ENCODE measurements around the gene NDUFB2.
A peak's percentile ranks its signal among the peaks of the same experiment; 100 is the strongest.
"Not testable (repeated sequence)": the region's sequence is repeated elsewhere in the genome, so short reads cannot be mapped to it uniquely, and the experiment has no call there.

The NDUFB2 gene

DNA sequence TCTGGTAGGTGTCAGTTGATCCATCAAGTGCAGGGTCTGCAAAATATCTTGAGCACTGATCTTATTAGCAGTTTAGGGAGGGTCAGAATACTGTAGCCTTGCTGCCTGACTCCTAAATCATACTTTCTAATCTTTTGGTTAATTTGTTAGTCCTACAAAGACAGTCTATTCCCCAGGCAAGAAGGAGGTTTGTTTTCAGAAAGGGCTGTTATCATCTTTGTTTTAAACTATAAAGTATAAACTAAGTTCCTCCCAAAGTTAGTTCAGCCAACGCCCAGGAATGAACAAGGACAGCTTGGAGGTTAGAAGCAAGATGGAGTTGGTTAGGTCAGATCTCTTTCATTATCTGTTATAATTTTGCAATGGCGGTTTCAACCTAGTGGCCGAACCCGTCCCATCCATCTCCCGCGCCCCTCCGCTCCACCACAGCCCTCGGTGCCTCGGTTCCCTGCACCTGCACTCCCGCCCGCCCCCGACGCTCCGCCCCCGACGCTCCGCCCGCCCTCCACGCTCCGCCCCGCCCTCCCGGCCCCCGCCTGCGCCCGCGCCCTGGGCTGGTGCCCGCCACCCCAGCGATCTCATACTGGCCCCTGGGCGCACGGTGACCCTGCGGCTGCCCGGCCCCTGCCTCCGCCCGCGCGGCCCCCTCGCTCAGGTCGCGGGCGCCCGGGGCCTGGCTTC, 24.0 kb upstream of the NDUFB2 start, which contains the start of gene ADCK2:
TSS of gene ADCK2 (plus strand) at position 564 of the 681 bp plus-strand sequence. CDS start 386 bp downstream, outside the sequence.
- DNase-seq (ENCODE audit: low read depth in 2 of 2), result peak; percentile 23 to 47

DNA sequence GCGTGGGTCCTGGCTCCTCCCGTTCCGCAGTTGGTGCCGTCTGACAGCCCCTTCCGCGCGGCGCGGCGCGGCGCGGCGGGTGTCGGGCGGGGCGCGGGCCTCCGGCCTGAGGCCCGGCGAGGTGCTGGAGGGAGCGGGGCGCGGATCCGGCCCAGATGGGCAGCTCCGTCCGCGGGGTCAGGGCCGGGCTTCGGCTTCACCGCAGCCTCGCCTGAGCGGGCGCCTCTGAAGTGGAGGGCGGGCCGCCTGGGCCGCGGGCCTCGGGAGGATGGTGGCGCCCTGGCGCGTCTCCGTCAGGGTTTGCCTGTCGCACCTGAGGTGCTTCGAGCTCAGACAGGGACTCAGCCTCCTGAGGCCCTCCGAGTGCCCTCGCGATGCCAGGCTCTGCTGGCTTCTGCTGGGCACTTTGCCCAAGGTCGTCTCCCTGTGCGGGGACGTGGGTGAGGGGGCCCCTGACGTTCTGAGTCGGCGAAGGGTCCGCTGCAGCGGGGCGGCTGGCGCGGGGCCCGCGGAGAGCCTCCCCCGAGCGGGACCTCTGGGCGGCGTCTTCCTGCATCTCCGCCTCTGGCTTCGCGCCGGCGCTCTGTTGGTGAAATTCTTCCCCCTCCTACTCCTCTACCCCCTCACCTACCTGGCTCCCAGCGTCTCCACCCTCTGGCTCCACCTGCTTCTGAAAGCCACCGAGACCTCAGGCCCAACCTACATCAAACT, 23.3 kb upstream of the NDUFB2 start:
- peak; percentile 9 to 11 for DNase-seq (ENCODE audit: low read depth in 2 of 2)

DNA sequence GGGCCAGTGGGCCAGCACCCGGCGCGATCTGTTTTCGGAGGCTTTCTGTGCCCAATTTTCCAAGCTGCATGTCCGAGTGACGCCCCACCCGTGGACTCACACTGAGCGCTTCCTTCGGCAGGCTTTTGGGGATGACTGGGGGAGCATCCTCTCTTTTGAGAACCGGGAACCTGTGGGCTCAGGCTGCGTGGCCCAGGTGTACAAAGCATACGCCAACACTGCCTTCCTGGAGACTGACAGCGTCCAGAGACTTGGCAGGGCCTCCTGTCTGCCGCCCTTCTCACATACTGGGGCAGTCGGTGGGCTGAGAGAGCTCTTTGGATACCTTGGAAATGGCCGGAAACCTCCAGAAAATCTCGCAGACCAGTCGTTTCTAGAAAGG, 22.7 kb upstream of the NDUFB2 start:
- no peak for DNase-seq (ENCODE audit: low read depth in 2 of 2)

DNA sequence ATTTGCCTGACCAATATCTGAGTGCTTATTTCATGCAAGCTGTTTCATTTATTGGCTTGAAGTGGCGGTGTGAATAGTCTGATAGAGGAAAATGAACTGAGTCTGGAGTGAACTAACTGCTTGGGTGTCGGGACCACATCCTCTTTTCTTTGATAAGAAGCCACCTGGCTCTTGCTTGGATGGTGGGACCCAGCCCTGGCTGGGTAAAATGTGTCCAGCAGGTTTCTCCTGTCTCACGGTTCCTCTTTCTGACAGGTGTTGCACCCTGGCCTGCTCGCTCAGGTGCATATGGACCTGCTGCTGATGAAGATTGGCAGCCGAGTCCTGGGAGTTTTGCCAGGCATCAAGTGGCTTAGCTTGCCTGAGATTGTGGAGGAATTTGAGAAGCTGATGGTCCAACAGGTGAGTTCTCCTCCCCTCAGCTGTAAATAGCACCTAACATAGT, 22.1 kb upstream of the NDUFB2 start:
- DNase-seq (ENCODE audit: low read depth in 2 of 2), result no peak

DNA sequence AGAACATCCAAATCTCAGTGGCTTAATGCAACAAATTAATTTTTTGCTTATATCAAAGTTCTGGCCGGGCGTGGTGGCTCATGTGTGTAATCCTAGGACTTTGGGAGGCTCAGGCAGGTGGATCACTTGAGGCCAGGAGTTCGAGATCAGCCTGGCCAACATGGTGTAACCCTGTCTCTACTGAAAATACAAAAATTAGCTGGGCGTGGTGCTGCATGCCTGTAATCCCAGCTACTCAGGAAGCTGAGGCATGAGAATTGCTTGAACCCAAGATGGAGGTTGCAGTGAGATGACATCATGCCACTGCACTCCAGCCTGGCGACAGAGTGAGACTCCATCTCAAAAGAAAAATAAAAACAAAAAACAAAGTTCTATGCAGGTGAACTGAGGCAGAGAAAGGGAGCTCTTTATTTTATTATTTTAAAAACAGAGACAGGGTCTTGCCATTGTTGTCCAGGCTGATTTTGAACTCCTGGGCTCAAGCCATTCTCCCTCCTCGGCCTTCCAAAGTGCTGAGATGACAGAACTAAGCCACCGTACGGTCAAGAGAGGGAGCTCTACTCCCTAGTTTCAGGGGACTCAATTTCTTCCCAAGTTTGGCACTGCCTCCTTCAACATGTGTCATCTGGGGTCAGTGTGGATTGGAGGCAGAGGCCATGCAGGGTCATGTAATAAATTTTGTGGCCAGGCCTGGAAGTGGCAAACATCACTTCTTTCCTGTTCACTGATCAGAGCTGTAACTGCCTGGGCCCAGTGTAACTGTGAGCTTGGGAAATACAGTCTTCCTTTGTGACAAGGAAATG, 21.4 kb upstream of the NDUFB2 start:
- no peak for DNase-seq (ENCODE audit: low read depth in 2 of 2)

DNA sequence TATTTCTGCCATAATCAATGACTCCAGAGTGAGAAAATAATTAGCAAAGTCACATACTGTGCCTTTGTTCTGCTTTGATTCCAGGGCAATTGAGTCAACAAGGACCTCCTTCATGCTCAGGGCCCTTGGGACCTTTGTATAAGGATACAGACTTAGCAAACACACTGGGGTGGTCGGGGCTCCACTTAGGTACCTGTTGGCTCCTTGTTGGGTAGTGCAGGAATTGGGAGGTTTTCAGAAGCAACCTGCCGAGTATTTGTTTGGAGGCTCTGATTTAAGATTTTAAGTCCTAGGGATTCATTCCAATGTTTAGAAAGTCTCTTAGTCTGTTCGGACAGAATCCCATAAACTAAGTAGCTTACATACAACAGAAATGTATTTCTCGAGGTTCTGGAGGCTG, 20.8 kb upstream of the NDUFB2 start:
- DNase-seq (ENCODE audit: low read depth in 2 of 2), result no peak

DNA sequence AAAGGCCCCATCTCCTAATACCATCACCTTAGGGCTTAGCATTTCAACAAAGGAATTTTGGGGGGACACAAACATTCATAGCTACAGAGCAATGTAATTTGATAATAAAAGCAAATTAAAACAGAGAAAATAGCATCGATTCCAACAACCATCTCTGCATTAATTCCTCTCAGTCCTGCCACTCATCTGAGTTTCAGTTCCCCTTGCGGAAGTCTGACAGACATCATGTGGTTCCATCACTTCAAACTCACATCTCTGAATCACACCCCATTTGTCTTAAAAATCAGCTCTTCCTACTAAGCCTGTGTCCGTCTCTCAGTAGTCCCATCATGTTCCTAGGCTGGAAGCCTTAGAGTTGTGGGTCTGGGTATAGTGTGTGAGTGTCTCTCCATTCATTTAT, 20.2 kb upstream of the NDUFB2 start:
- no peak for DNase-seq (ENCODE audit: low read depth in 2 of 2)

DNA sequence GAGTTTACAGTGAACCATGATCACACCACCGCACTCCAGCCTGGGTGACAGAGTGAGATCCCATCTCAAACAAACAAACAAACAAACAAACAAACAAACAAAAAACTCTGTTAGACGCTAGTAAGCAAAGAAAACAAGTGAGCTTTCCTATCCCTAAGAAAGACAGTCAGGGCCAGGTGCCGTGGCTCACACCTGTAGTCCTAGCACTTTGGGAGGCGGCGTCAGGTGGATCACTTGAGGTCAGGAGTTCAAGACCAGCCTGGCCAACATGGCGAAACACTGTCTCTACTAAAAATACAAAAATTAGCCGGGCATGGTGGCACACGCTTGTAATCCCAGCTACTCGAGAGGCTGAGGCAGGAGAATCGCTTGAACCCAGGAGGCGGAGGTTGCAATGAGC, 19.6 kb upstream of the NDUFB2 start:
- DNase-seq (ENCODE audit: low read depth in 2 of 2), result not testable (repeated sequence)

DNA sequence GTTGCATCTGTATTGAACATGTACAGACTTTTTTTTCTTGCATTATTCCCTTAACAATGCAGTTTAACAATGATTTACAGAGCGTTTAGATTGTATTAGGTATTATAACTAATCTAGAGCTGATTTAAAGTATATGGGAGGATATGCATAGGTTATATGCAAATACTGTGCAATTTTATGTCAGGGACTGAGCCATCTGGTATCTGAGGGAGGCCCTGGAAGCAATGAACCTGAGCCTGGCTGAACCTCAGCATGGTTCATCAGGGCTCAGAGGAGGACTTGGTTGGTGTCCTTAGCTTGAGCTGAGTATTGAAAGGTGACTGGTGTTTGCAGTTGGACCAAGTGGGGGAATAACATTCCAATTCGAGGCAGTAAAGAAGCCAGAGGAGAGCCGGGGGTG, 19.0 kb upstream of the NDUFB2 start:
- no peak for DNase-seq (ENCODE audit: low read depth in 2 of 2)

DNA sequence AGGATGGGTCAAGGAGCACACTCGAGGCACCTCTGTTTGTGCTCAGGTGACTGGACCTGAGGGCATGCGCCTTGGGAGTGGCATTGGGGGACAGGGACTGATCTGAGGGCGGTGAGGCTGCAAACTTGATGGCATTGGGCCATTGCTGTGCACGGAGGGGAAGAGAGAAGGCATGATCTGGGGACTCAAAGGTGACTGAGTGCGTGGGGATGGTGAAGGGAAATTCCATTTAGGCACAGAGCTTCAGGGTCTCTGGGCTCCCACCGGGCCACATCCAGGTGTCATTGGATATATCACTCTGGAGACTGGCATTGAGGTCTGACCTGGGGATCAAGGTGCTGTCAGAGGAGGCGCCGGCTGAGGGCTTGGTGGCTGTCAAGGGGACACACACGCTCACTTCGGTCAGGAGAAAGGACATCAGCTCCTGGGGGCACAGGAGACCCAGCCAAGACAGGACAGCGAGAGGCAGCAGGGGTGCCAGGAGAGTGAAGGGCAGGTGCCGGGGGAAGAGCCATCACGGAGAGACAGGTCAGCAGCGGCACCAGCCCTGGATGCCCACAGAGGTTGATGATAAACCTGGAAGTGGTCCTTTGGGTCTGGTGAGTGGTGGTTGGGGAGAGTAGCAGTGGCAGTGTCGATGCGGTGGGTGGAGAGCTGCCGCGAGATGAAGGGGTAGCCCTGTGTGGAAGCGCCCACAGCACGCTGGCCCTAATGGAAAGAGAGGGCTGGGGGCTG, 18.3 kb upstream of the NDUFB2 start:
- DNase-seq (ENCODE audit: low read depth in 2 of 2), result no peak

DNA sequence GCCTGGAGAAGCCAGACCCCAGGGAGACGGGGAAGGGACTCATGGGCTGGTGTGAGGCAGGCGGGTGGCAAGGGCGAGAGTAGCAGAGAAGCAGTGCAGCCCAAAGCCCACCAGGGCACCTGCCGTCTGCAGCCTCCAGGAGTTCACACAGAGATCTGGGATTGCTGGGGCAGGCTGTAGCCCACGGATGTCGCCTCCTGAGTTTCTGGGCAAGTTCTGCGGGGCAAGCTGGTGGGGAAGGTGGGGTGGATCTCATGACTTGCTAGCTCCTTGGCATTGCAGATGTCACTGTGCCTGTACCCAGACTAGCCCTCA, 17.7 kb upstream of the NDUFB2 start:
- DNase-seq (ENCODE audit: low read depth in 2 of 2), result no peak

DNA sequence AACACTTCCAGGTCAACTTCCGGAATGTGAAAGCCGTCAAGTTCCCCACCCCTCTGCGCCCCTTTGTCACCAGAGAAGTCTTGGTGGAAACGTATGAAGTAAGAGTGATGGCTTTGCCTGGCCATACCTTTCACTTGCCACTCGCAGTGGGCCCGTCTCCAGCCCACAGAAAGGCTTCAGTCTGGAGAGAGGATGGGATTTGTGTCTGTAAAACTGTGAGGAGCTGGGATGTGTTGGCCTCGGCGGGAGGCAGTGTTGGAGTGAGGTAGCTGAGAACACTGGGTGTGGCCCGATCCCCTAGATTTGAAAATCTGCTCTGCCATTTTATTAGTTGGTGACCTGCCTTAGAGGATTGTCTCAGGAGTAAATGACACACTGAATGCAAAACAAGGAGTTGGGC, 17.3 kb upstream of the NDUFB2 start:
- no peak for DNase-seq (ENCODE audit: low read depth in 2 of 2)

DNA sequence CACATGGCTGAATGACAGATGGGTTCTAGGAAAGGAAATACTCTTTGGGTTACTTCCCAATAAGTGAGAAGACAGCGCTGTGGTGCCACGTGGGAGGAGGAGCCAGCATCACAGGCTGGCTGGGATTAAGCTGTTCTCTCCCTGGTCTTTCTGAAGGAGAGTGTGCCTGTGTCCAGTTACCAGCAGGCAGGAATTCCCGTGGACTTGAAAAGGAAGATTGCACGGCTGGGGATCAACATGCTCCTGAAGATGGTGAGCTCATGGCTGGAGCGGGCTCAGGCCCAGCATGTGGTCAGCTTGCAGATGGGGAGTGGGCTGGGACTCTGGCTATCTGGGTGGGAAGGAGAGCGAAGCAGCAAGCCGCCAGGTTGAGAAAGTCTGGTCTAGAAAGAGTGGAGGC, 15.6 kb upstream of the NDUFB2 start:
- no peak for DNase-seq (ENCODE audit: low read depth in 2 of 2)

DNA sequence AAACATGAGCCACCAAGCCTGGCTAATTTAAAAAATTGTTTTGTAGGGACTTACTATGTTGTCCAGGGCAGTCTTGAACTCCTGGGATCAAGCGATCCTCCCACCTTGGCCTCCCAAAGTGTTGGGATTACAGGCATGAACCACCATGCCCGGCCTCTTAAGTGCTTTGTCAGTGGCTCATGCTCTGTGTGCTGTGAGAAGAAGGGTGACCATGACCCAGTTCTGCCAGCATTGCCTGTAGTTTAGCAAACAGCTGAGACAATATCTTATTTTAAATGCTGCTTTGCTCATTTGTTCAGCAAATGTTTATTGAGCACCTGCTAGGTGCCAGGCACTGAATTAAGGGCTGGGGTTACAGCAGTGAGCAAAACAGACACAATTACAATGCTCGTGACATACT, 14.7 kb upstream of the NDUFB2 start:
- no peak for DNase-seq (ENCODE audit: low read depth in 2 of 2)

DNA sequence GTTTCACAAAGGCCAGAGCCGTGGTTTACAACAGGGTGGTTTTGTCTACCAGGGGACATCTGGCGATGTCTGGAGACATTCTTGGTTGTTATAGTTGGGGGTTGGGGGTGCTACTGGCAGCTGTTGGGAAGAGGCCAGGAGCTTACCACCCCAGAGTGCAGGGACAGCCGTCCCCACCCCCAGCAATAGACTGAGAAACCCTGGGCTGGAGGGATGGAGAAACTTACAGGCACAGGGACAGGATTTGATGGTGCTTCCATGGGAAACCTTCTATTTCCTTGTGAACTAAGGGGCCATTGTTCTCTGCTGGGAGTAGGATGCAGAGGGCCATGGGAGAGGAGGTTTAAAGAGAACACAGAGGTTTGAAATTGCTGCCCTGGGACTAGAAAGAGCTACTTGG, 12.9 kb upstream of the NDUFB2 start:
- no peak for DNase-seq (ENCODE audit: low read depth in 2 of 2)

DNA sequence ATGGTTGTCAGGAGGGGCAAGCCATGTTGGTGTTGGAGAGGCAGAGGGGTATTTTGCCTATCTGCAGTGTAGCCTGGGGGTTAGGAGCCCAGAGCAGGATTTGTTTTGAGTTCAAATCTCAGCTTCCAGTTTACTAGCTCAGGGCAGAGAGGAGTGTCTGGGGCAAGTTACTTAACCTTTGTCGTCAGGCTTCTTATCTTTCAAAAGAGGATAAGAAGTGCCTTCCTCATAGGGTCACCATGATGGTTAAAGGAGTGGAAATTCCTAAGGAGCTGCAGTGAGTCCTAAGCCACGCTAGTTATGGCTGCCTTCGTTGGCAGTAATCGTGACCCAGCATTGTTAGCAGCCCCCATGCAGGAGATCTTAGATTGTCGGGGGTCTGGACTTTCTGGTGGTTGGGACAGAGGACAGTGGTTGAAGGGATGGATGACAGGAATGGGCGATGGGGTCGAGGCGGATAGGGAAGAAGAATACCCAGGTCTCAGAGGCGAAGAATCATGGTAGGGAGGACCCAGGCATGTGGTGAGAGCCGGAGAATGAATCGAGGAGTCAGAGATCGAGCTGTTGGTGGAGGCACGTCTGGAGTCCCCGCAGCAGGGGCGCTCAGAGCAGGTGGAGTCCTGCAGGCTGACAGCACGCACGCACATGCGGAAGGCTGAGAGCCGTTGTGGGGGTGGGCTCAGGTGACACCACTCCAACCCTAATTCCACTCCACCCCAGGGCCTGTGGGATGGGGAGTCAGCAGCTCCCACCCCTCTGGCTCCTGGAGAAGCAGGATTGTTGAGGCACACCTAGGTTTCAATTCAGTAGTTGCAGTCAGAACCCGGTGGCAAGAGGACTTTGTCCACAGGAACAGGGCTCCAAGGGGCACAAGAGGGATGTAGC, 12.2 kb upstream of the NDUFB2 start:
- DNase-seq (ENCODE audit: low read depth in 2 of 2), result no peak

DNA sequence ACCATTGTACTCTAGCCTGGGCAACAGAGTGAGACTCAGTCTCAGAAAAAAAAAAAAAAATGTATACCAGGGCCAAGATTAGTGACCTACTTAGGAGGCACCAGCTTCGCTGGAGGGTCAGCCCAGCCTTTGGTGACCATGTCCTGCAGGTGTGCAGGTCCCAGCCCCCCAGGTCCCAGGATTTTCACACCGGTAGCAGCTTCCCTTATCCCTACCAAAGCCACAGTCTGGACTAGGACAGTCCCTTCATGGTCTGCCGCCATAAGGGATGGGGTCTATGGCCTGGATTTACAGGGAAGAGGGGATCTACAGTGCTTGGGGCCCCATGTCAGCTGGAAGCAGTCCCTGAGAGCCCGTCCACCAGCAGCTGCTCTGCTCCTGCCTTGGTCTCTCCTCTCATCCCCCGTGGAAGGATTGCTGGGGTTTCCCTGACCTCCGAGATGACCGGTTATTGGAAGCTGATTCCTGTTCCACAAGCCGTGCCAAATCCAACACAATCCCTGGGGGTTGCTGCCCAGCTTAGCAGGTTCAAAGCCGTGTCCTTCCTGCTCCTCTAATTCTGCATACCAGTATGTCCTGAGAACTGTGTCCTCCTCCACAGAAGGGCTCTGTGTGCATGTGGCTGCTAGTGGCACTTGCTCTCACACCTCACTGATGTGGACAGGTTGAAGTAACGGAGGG, 11.0 kb upstream of the NDUFB2 start:
- DNase-seq (ENCODE audit: low read depth in 2 of 2), result no peak

DNA sequence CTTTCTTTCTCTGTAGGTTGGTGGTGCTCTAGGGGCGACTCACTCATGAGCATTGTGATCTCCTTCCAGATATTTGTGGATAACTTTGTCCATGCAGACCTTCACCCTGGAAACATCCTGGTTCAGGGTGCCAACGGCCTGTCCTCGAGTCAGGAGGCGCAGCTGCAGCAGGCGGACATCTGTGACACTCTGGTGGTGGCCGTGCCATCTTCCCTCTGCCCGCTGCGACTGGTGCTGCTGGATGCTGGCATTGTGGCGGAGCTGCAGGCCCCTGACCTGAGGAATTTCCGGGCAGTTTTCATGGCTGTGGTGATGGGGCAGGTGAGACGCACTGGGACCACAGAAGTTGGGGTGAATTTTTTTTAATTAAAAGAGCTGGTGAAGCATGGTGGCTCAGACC, 9.6 kb upstream of the NDUFB2 start:
- DNase-seq (ENCODE audit: low read depth in 2 of 2), result no peak

DNA sequence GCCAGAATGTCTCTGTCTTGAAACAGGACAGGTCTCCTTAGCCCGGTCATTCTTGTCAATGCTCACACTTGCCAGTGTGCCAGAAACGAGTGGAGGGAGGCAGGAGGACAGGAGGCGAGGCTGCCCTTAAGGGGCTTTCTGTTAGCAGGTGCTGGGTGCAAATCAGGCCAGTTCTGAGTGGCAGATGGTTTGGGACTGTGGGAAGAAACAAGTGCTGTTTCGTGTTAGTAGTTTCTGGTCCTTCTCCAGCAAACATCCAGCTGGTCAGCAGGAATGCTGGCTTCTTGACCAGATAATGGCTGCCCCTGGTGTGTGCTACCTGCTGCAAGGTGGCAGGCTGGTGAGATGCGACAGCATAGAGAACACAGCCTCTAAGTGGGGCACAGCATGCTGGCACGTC, 8.2 kb upstream of the NDUFB2 start:
- DNase-seq (ENCODE audit: low read depth in 2 of 2), result no peak

Measured in stimulated activated CD4-positive, alpha-beta T cell treated with anti-CD3 and anti-CD28 coated beads, Interleukin-1b, Interleukin-23, amount 100 ng/mL, for 1 hour (primary cell).